Naive thymus-derived CD8-positive, alpha-beta T cell (primary cell): ENCODE data around the gene DSCAML1. TPM values are rescaled to one million over a fixed set of nuclear protein-coding genes. Genes with fewer than 3 reads are reported as not detected.
A peak's percentile ranks its signal among the peaks of the same experiment; 100 is the strongest.

Experiments used
- ATAC-seq, 2 donors: fragments of 150-1000 bp; cut with Tn5 transposase in 1 of 2; sonication (Bioruptor Pico), chemical (Tn5 transposase) in 1 of 2; 1 replicate in 1 of 2; 2 replicates in 1 of 2; pipeline ENCODE4 v1.10.0; 2021; ENCODE audit warnings: mild to moderate bottlenecking in 2 of 2, moderate library complexity in 2 of 2
- POLR2A ChIA-PET: fragments of 350-600 bp; sonication (Branson Sonifier 250); formaldehyde crosslinking; loops from one replicate; lab custom pipeline; 2021; ENCODE audit warnings: antibody characterized with exemption; lab: Charles Lee
- DNase-seq, 10 donors: peaks; one replicate each; pipeline versions ENCODE4 v3.0.0 to v3.0.0-alpha.2; 2020 to 2022
- H3K27ac Mint-ChIP-seq, 10 donors: one replicate each; pipeline ENCODE4 v1.8.0; 2020 to 2022; ENCODE audit warnings: mild to moderate bottlenecking in 10 of 10, mixed read lengths in 10 of 10, moderate library complexity in 4 of 10, inconsistent platforms in 1 of 10
- H3K27me3 Mint-ChIP-seq, 5 donors: one replicate each; pipeline ENCODE4 v1.8.0; 2021 to 2022; ENCODE audit warnings: mixed read lengths in 5 of 5
- H3K36me3 Mint-ChIP-seq, 3 donors: one replicate each; pipeline ENCODE4 v1.8.0; 2020 to 2022; ENCODE audit warnings: mixed read lengths in 3 of 3, mild to moderate bottlenecking in 2 of 3, inconsistent platforms in 1 of 3
- H3K4me1 Mint-ChIP-seq, 4 donors: one replicate each; pipeline ENCODE4 v1.8.0; 2021 to 2022; ENCODE audit warnings: mixed read lengths in 4 of 4
- H3K4me3 Mint-ChIP-seq, 10 donors: one replicate each; pipeline ENCODE4 v1.8.0; 2020 to 2022; ENCODE audit warnings: mild to moderate bottlenecking in 10 of 10, mixed read lengths in 10 of 10, moderate library complexity in 6 of 10, inconsistent platforms in 1 of 10
- H3K9me3 Mint-ChIP-seq, 9 donors: one replicate each; pipeline ENCODE4 v1.8.0; 2020 to 2022; ENCODE audit warnings: mixed read lengths in 9 of 9, mild to moderate bottlenecking in 3 of 9, inconsistent platforms in 1 of 9, moderate library complexity in 1 of 9
- polyA plus RNA-seq, 3 donors: library from polyadenylated mRNA; unstranded; fragments of 300-500 nt; fragmentation: Illumina TruSeq; gene quantifications; one replicate each; pipeline ENCODE4 v1.2.3, GENCODE V29; 2021
- total RNA-seq, 8 experiments: library from RNA in 2 of 8; stranded (reverse) in 2 of 8; gene quantifications; one replicate each; pipeline ENCODE4 v1.2.3 and lab custom pipeline; 2021 to 2026

DSCAML1 gene
- total and polyA plus RNA-seq, 5 experiments from 2014 or later: 0.12 to 2.1 (median 0.15) TPM

DNA sequence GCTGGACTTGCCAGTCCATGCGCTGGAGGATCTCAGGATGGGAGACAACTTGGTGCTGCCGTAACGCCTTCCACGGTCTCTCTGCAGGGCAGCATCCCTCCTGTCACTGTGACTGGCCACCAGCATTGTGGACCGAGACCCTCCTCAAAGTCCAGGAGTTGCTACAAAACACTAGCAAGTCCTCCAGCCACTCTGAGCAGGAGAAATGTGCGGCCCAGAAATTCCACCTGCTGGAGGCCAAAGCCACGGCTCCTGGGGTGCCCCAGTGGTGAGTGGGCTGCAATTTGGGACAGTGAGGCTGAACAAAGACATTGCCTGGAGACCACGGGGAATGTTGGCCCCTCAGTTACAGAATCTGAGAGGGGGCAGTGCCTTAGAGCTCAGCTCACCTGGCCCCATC is 6.9 kb upstream of the DSCAML1 start:
- POLR2A ChIA-PET: no interaction called here
- H3K27me3 Mint-ChIP-seq: peaks cover 0 to 7% (median 0%) of the 10 kb centered on the region in 5 donors
- no peaks in the 10 kb centered on the region for H3K36me3 Mint-ChIP-seq
- DNase-seq (no peak), ATAC-seq (no peak)
- H3K9me3 Mint-ChIP-seq: no peaks in the 10 kb centered on the region
- peaks cover 2 to 7% (median 5%) of the 10 kb centered on the region in 4 donors for H3K4me1 Mint-ChIP-seq
- no peak overlapping the region for H3K27ac Mint-ChIP-seq
- no peak overlapping the region for H3K4me3 Mint-ChIP-seq

DNA sequence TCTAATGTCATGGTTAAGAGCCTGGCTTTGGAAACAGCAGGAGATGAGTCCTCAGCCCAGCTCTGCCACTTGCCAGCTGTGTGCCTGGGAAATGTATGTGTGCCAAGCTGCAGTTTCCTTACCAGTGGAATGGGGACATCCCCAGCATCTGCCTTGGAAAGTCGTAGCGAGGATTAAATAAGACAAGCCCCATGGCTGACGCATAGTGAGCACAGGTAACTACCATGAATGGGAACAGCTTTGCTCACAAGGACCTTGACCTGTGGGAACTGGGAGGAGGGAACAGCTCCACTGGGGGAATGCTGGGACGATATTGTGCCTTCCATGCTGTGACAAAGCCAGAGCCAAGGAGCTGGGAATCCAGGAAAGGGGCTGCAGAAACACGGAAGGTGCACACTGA is 2.6 kb upstream of the DSCAML1 start:
- H3K4me3 Mint-ChIP-seq: no peak overlapping the region
- H3K27ac Mint-ChIP-seq: no peak overlapping the region
- peaks cover 7 to 25% (median 20%) of the 10 kb centered on the region in 4 donors for H3K4me1 Mint-ChIP-seq
- ATAC-seq (no peak), DNase-seq (peak in 1 of 10 donors; percentile 8)
- POLR2A ChIA-PET: no interaction called here
- H3K27me3 Mint-ChIP-seq: peaks cover 3 to 34% (median 23%) of the 10 kb centered on the region in 5 donors
- H3K9me3 Mint-ChIP-seq: no peaks in the 10 kb centered on the region
- H3K36me3 Mint-ChIP-seq: peaks cover 0 to 2% (median 0%) of the 10 kb centered on the region in 3 donors

DNA sequence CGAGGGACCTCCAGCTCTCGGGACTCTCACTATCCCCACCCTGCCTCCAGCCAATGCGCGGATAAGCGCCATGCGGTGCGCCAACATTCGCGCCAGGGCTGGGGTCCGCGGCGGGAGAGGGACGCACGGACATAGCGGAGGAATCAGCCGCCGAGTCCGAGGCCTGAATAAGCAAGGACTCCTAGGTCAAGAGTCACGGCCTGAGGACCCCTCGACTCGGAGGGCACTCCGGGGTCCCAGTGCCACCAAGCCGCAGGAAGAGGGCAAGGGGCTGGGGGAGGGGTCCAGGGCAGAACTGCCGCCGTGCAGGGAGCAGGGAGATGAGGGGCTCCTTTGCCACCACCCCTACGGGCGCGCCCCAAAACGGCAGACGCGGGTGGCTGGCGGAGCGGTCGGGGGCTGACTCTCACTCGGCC is 552 bp downstream of the DSCAML1 start:
- Mint-ChIP-seq H3K4me1 (peaks cover 7 to 26% (median 22%) of the 10 kb centered on the region in 4 donors), H3K27ac (no peak overlapping the region), H3K27me3 (peaks cover 22 to 63% (median 46%) of the 10 kb centered on the region in 5 donors), H3K36me3 (peaks cover 0 to 2% (median 0%) of the 10 kb centered on the region in 3 donors), H3K4me3 (peak overlapping the region in 8 of 10 donors; percentile 4 to 77 (median 68)), H3K9me3 (no peaks in the 10 kb centered on the region)
- POLR2A ChIA-PET: no interaction called here
- ATAC-seq: no peak
- peak in 1 of 10 donors; percentile 24 for DNase-seq

DNA sequence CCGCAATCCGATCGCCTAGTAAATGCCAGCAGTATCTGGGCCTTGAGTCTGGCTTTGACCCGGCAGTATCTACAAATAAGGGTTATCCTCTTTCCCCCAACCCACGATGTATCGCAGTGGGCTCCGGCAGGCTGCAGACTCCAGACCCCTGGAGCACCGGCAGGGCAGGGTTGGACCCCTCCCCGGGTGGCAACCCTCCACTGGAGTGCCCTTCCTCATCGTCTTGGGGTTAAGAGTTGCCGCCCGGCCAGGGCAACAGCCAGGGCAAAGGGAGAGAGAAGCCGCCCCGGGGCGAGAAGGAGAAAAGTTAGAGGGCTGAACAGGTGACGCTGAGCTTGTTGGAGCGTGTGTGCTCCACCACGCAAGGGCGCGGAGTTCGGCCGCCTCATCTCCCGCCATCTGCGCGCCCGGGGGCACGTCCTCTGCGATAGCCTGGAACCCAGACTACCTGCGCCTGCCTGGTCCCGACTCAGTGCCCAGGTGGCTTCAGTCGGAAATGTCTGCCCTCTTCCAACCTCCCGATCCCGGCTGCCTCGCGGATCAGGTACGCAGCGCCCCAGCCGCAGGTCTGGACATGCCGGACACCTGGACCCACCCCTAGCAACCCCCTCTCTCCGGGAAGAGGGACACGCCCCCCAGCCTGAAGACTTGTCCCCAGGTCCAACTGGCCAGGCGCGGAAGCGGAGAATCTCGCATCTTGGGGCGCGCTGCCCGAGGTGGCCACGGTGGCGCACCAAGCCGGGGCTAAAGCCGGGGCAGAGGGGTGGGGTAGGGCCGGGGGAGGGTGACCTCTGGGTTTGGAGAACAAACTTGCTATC is 1.2 kb downstream of the DSCAML1 start:
- Mint-ChIP-seq H3K4me1 (peaks cover 7 to 26% (median 22%) of the 10 kb centered on the region in 4 donors), H3K27ac (peak overlapping the region in 1 of 10 donors; percentile 28), H3K27me3 (peaks cover 23 to 68% (median 48%) of the 10 kb centered on the region in 5 donors), H3K36me3 (peaks cover 0 to 2% (median 0%) of the 10 kb centered on the region in 3 donors), H3K4me3 (peak overlapping the region; percentile 42 to 77 (median 68)), H3K9me3 (no peaks in the 10 kb centered on the region)
- DNase-seq: peak in 1 of 10 donors; percentile 15
- peak; percentile 18 to 21 for ATAC-seq
- POLR2A ChIA-PET: no interaction called here

DNA sequence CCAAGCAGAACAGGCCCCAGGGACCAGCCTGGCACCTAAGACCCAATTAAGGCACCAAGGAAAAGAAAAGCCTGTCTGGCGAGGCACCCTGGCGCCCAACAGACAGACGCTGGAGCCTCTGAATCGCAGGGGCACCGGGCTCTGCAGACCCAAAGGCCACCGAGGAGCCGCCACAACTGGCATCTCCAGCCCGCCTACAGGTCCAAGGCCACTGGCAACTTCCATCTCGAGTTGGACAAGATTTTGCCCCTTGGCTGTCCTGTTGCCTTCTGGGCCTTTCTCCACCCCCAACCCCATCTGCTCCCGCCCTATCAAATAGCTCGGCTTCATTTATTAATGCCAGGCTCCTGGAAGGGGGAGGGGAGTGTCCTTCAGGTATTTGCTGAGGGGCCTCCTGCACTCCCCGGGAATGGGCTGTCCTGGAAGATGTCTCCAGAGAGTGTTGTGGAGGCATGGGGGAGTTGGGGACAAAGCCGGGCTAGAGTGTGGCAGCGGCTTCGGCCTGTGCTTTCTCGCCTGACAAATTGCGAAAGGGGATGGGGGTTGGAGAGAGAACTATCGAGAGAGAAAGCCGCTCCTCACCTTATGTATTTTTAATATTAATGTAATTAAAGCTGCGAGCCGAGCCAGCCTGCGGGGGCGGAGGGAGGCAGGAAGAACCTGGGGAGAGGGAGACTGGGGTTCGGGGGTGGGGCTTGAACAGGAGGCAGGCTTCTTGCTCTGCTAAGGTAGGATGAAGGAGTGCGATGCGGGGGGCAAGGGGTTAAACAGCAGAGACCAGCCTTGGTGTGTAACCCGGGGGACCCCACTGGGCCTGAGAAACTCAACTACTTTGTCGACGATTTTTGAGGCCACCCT is 2.0 kb downstream of the DSCAML1 start:
- Mint-ChIP-seq H3K36me3 (peaks cover 0 to 2% (median 0%) of the 10 kb centered on the region in 3 donors), H3K4me1 (peaks cover 7 to 26% (median 22%) of the 10 kb centered on the region in 4 donors), H3K27me3 (peaks cover 24 to 75% (median 50%) of the 10 kb centered on the region in 5 donors), H3K4me3 (peak overlapping the region in 8 of 10 donors; percentile 48 to 77 (median 70)), H3K9me3 (no peaks in the 10 kb centered on the region), H3K27ac (peak overlapping the region in 1 of 10 donors; percentile 28)
- ATAC-seq: no peak
- peak in 1 of 10 donors; percentile 40 for DNase-seq
- POLR2A ChIA-PET: no interaction called here

DNA sequence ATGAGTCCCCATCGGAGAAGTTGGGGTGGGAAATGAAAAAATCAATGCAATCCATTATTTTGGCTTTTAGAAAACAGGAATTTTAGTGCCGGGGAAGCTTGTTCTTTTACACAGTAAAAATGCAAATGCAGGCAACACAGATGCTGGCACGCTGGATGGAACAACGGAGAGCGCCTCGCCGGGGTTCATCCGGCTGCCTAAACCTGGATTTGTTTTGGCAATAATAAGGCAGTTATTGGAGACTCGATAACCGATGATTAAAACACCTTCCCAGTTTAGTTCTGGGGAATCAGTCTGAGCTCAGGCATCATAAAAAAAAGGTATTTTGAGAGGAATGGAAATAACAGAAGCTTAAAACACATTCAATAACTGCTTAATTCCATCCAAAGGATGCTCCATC is 2.9 kb downstream of the DSCAML1 start:
- POLR2A ChIA-PET: no interaction called here
- no peak for ATAC-seq
- DNase-seq: no peak
- Mint-ChIP-seq H3K27me3 (peaks cover 24 to 80% (median 49%) of the 10 kb centered on the region in 5 donors), H3K4me3 (peak overlapping the region in 1 of 10 donors; percentile 33), H3K9me3 (no peaks in the 10 kb centered on the region), H3K36me3 (peaks cover 0 to 2% (median 0%) of the 10 kb centered on the region in 3 donors), H3K27ac (no peak overlapping the region), H3K4me1 (peaks cover 7 to 26% (median 22%) of the 10 kb centered on the region in 4 donors)

DNA sequence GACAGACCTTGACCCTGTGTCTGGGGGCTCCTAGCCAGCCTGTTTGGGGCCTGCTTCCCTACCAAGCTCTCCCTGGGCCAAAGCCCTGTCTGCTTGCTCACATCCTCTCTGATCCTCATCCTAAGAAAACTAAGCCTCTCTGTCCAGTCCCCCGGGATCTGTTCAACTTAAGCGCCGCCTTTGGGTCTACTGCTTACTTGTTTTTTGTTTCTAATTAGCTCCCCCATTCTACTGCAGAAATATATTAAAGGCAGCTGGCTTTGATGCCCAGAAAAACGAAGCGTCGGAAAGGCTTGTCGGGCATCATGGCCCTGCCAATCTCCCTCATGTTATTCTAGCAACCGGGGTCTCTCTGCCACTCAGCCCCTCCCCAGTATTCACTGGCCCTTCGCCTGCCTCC is 3.4 kb downstream of the DSCAML1 start:
- Mint-ChIP-seq H3K27ac (no peak overlapping the region), H3K4me1 (peaks cover 7 to 26% (median 22%) of the 10 kb centered on the region in 4 donors), H3K27me3 (peaks cover 26 to 83% (median 49%) of the 10 kb centered on the region in 5 donors), H3K4me3 (no peak overlapping the region), H3K36me3 (peaks cover 0 to 2% (median 0%) of the 10 kb centered on the region in 3 donors), H3K9me3 (no peaks in the 10 kb centered on the region)
- ATAC-seq: no peak
- no peak for DNase-seq
- POLR2A ChIA-PET: no interaction called here

DNA sequence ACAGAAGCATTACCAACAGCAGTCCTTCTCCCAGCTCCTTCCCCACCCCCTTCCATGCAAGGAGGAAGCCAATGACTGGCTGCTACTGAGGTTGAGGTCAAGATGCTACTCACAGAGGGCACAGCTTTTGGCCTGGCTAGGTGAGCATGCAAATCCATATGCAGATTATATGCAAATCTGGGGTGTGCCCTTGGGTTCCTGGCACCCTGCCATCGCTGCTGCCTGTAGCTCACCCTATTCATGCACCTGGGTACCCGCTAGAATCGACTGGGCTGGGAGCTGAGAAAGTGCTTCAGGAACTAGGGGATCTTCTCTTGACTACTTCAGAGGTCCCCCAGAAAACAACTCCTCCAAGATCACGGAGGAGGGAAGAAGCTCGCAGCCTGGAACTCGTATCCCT is 4.0 kb downstream of the DSCAML1 start:
- DNase-seq: no peak
- POLR2A ChIA-PET: no interaction called here
- H3K4me1 Mint-ChIP-seq: peaks cover 7 to 26% (median 22%) of the 10 kb centered on the region in 4 donors

DNA sequence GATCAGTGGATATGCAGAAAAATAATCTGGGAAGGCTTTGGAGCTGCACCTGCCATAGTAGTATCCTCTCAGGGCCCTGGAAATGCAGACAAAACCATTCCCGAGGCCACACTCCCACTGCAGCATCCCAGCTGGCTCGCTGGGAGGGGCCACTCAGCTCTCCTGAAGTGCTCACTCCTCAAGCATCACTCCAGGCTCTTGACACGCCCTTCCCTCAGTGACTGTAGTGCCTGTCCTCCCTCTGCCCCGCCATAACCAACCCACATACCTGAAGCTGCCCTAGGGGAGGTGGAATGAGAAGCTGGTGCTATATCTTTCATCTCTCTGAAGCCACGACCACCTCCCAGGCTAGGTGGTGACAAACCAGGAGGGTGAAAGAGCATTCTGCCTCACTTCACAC is 4.8 kb downstream of the DSCAML1 start:
- ATAC-seq (no peak), DNase-seq (no peak)
- Mint-ChIP-seq H3K27ac (peak overlapping the region in 1 of 10 donors; percentile 27), H3K4me1 (peaks cover 7 to 20% (median 16%) of the 10 kb centered on the region in 4 donors), H3K27me3 (peaks cover 23 to 75% (median 50%) of the 10 kb centered on the region in 5 donors), H3K36me3 (no peaks in the 10 kb centered on the region), H3K9me3 (no peaks in the 10 kb centered on the region), H3K4me3 (no peak overlapping the region)
- POLR2A ChIA-PET: no interaction called here

More for the DNA sequence above, 4.0 kb downstream of the DSCAML1 start:
- no peak for ATAC-seq
- peaks cover 0 to 2% (median 0%) of the 10 kb centered on the region in 3 donors for H3K36me3 Mint-ChIP-seq
- peak overlapping the region in 2 of 10 donors; percentile 27 to 67 for H3K27ac Mint-ChIP-seq
- H3K27me3 Mint-ChIP-seq: peaks cover 26 to 81% (median 51%) of the 10 kb centered on the region in 5 donors
- no peak overlapping the region for H3K4me3 Mint-ChIP-seq
- no peaks in the 10 kb centered on the region for H3K9me3 Mint-ChIP-seq

DNA sequence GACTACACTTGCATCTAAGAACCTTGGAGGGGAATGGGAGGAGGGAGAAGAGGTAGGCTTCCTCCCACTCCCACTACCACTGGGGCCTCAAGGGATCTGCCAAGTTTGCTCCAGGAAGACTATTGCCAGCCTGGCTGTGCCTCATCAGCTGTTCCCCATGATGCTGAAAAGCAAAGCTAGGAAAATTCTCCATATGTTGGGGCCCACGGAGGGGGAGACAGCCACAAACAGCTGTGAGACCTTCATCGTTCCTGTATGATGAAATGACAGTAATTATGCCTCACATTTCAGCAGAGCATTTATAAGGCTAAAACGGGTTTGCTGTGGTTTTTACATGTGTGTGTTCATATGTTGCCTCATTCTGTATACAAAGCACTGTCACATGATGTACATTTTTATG is 6.7 kb downstream of the DSCAML1 start:
- H3K36me3 Mint-ChIP-seq: no peaks in the 10 kb centered on the region
- POLR2A ChIA-PET: no interaction called here
- no peak for DNase-seq
- peaks cover 2 to 8% (median 5%) of the 10 kb centered on the region in 4 donors for H3K4me1 Mint-ChIP-seq
- H3K9me3 Mint-ChIP-seq: no peaks in the 10 kb centered on the region
- peaks cover 23 to 80% (median 58%) of the 10 kb centered on the region in 5 donors for H3K27me3 Mint-ChIP-seq
- ATAC-seq: no peak
- no peak overlapping the region for H3K4me3 Mint-ChIP-seq
- no peak overlapping the region for H3K27ac Mint-ChIP-seq

DNA sequence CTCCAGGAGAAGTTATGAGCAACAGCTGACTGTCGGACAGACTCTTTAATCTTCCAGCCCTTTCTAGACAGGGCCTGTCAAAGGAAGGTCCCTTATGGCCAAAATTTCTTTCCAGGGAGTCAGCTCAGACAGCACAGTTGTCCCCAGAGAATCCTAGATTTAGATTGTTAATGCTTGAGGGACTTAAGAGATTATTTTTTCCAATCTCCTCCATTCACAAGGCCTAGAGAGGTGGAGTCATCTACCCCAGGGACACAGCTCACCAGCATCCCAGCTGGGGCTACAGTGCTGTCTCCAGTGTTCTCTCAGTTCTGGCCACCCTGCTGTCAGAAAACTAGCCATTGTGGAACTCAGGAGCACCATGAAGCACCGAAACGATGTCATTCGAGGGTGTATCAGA is 7.8 kb downstream of the DSCAML1 start:
- no peak for DNase-seq
- no peak overlapping the region for H3K27ac Mint-ChIP-seq
- no peaks in the 10 kb centered on the region for H3K9me3 Mint-ChIP-seq
- H3K27me3 Mint-ChIP-seq: peaks cover 20 to 78% (median 54%) of the 10 kb centered on the region in 5 donors
- no peak for ATAC-seq
- no peak overlapping the region for H3K4me3 Mint-ChIP-seq
- POLR2A ChIA-PET: no interaction called here
- H3K4me1 Mint-ChIP-seq: peaks cover 0 to under 1% (median 0%) of the 10 kb centered on the region in 4 donors
- no peaks in the 10 kb centered on the region for H3K36me3 Mint-ChIP-seq

DNA sequence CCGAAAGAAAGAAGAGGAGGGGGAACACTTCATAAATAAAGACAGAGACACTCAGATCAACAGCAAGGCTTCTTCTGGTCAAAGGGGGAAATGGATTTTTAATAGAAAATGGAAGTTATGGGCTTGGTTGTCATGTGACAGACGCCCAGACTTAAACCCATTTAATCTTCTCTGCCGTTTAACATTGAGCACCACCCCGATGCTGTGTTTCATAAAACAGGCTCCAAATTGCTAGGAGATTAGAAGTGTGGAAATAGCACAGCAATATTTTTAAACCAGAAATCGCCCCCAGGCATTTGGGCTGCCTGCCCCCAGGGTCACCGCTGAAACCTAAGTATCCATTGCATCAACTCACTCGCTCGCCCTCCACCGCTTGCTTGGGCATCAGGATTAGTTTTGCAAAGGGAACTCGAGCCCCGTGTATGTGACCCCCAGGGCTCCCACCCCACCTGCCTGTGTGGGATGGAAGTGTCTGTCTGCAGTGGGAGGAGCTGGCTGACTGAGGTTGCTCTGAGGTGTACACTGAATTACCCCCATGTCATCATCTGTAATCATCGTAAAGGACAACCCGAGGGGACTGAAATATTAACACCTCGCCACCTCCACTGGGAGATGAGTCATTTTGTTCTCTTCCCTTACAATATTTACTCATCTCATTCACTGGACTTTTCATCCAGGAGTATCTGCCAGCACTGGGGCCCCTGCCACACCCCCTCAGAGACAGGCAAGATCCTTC is 10.7 kb downstream of the DSCAML1 start:
- ATAC-seq (no peak), DNase-seq (no peak)
- H3K27me3 Mint-ChIP-seq: peaks cover 7 to 69% (median 31%) of the 10 kb centered on the region in 5 donors
- no peak overlapping the region for H3K4me3 Mint-ChIP-seq
- H3K36me3 Mint-ChIP-seq: no peaks in the 10 kb centered on the region
- H3K4me1 Mint-ChIP-seq: no peaks in the 10 kb centered on the region
- H3K27ac Mint-ChIP-seq: no peak overlapping the region
- POLR2A ChIA-PET: no interaction called here
- H3K9me3 Mint-ChIP-seq: no peaks in the 10 kb centered on the region
